Measurements from ENCODE around the gene TGFBRAP1.

Gene TGFBRAP1

GRCh38 chr2:105344704-105345345 lies 15.3 kb upstream of the TGFBRAP1 start:
- TF ChIP-seq CTCF (conservative IDR thresholded peaks at IDR 0.05) (peak; percentile 58), ZFX (IDR thresholded peaks at IDR 0.05) (no peak)
- H3K27ac ChIP-seq: no peak overlapping the region

GRCh38 chr2:105339414-105339813 lies 9.9 kb upstream of the TGFBRAP1 start:
- TF ChIP-seq ZFX (IDR thresholded peaks at IDR 0.05): no peak
- TF ChIP-seq CTCF (conservative IDR thresholded peaks at IDR 0.05): no peak
- no peak overlapping the region for H3K27ac ChIP-seq

- TF ChIP-seq ZFX (IDR thresholded peaks at IDR 0.05) (no peak), CTCF (conservative IDR thresholded peaks at IDR 0.05) (no peak)
Measured at GRCh38 chr2:105338020-105338385, 8.5 kb upstream of the TGFBRAP1 start.

DNA sequence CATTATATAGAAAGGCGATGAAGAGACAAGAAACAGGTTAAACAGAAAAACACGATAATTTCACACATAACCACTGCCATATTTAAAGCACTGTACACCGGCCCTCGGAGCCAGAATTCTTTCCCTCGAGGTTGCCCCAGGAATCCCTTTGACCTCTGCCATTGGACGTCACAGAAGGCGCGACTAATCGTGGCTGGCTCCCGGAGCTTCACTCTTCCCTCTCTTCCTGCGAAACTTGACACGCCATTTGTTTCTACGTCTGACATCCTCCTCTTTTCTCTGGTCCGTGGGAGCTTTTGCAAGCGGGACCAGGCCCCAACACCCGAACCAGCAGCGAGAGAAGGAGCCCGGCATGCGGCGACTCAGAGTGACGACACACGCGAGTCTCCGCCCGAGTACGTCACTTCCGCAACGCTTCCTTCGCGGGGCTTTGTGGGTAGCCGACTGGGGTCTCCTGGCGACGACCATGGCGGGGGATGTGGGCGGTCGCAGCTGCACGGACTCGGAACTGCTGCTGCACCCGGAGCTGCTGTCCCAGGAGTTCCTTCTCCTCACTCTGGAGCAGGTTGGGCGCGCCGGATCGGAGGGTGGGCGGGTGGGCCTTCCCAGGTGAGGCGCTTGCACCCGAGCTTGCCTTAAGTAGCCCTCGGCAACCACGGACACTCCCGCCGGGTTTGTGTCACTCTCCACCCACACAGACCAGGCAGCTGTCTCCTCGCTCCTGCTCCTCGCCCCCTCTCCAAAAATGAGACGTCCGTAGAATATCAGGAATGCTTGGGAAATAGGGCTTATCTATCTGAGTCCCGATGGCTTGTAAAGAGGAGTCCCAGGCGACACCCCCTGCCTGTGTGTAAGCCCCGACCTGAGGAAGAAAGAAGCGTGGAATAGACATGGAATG lies 7.8 kb upstream of the TGFBRAP1 start, which contains the start of gene C2orf49:
TSS of gene C2orf49 (plus strand) at position 419 of the 898 bp plus-strand sequence. CDS start at position 467, 48 bp downstream.
- TF ChIP-seq CTCF (conservative IDR thresholded peaks at IDR 0.05): no peak
- peak; percentile 36; the same call in 1 of the 2 replicates for TF ChIP-seq ZFX (IDR thresholded peaks at IDR 0.05)

More at GRCh38 chr2:105338020-105338385, 8.5 kb upstream of the TGFBRAP1 start:
- peak overlapping the region; percentile 99 for H3K27ac ChIP-seq

GRCh38 chr2:105336786-105337121 lies 7.2 kb upstream of the TGFBRAP1 start:
- peak overlapping the region; percentile 99 for H3K27ac ChIP-seq
- TF ChIP-seq ZFX (IDR thresholded peaks at IDR 0.05) (no peak), CTCF (conservative IDR thresholded peaks at IDR 0.05) (no peak)

More for the DNA sequence above, 7.8 kb upstream of the TGFBRAP1 start, which contains the start of gene C2orf49:
- peak within 1 kb of the TSS; percentile 99 for H3K27ac ChIP-seq

GRCh38 chr2:105335469-105335868 lies 5.9 kb upstream of the TGFBRAP1 start:
- TF ChIP-seq ZFX (IDR thresholded peaks at IDR 0.05) (no peak), CTCF (conservative IDR thresholded peaks at IDR 0.05) (no peak)
- no peak overlapping the region for H3K27ac ChIP-seq

- TF ChIP-seq ZFX (IDR thresholded peaks at IDR 0.05): no peak
- no peak for TF ChIP-seq CTCF (conservative IDR thresholded peaks at IDR 0.05)
- no peak overlapping the region for H3K27ac ChIP-seq
Measured at GRCh38 chr2:105334211-105334610, 4.7 kb upstream of the TGFBRAP1 start.

Data from C4-2B (cell line).